Natural killer cell (primary cell): ENCODE measurements around the gene CD226. TPM values are rescaled to one million over a fixed set of nuclear protein-coding genes. Genes with fewer than 3 reads are reported as not detected.

Experiments used
- ATAC-seq, 3 donors: fragments of 150-1000 bp in 2 of 3; fragments of 200-7000 bp in 1 of 3; cut with Tn5 transposase; 1 replicate in 1 of 3; 2 replicates in 2 of 3; pipeline ENCODE4 v1.10.0; 2021; ENCODE audit warnings: mild to moderate bottlenecking in 2 of 3, moderate library complexity in 2 of 3
- DNase-seq, 2 donors: peaks; one replicate each; pipeline versions ENCODE4 v3.0.0 to v3.0.0-alpha.2; 2013 to 2021; ENCODE audit warnings: mixed read lengths in 1 of 2
- H3K27ac ChIP-seq: one replicate; pipeline ENCODE4 v1.5.1; 2013; ENCODE audit warnings: mild to moderate bottlenecking, low read length
- H3K27me3 ChIP-seq: one replicate; pipeline ENCODE4 v1.6.1; 2013; ENCODE audit warnings: low read length; ENCODE audit not compliant: control insufficient read depth, insufficient read depth
- H3K36me3 ChIP-seq: one replicate; pipeline ENCODE4 v1.6.1; 2013; ENCODE audit warnings: low read length; ENCODE audit not compliant: control insufficient read depth, insufficient read depth
- H3K4me1 ChIP-seq: one replicate; pipeline ENCODE4 v1.6.1; 2013; ENCODE audit warnings: low read length; ENCODE audit not compliant: control insufficient read depth, insufficient read depth
- H3K4me3 ChIP-seq: one replicate; pipeline ENCODE4 v1.5.1; 2013; ENCODE audit warnings: low read length
- H3K9me3 ChIP-seq: one replicate; pipeline ENCODE4 v1.6.1; 2013; ENCODE audit warnings: low read length; ENCODE audit not compliant: control insufficient read depth, insufficient read depth
- H3K27ac Mint-ChIP-seq, 2 donors: one replicate each; pipeline ENCODE4 v1.8.0; 2022; ENCODE audit warnings: mild to moderate bottlenecking in 2 of 2, mixed read lengths in 2 of 2, moderate library complexity in 1 of 2
- H3K27me3 Mint-ChIP-seq, 2 donors: one replicate each; pipeline ENCODE4 v1.8.0; 2022; ENCODE audit warnings: low read depth in 2 of 2, mixed read lengths in 2 of 2
- H3K36me3 Mint-ChIP-seq: one replicate; pipeline ENCODE4 v1.8.0; 2022; ENCODE audit warnings: mixed read lengths
- H3K4me1 Mint-ChIP-seq, 2 donors: one replicate each; pipeline ENCODE4 v1.8.0; 2022; ENCODE audit warnings: mixed read lengths in 2 of 2
- H3K4me3 Mint-ChIP-seq: one replicate; pipeline ENCODE4 v1.8.0; 2022; ENCODE audit warnings: mild to moderate bottlenecking, moderate library complexity, mixed read lengths
- H3K9me3 Mint-ChIP-seq, 2 donors: one replicate each; pipeline ENCODE4 v1.8.0; 2022; ENCODE audit warnings: mixed read lengths in 2 of 2
- WGBS: methylation state at CpG from one replicate; pipeline ENCODE4 v1.1.7; 2013; ENCODE audit warnings: missing lambda C conversion rate; ENCODE audit not compliant: insufficient coverage; 5-methylcytosine and 5-hydroxymethylcytosine counted together
- intact Hi-C: fragments of 100-400 bp; cut with micrococcal nuclease; formaldehyde crosslinking; loops from one replicate; pipeline ENCODE4 v1.14.2; 2022
- total RNA-seq, 4 donors: library from RNA; stranded (reverse); fragments of 120-200 nt in 1 of 4; gene quantifications; one replicate each; pipeline versions ENCODE4 v1.2.3 to v1.2.4, GENCODE V29; 2013 to 2022
- TF ChIP-seq, protein P1 (sequence below): fragments of 200-600 bp; IDR thresholded peaks from one replicate; pipeline ENCODE4 v1.8.0; 2022; ENCODE audit warnings: antibody characterized with exemption

CD226 gene
- total RNA-seq, 3 donors from 2014 or later (not counting 1 experiment from before 2014, with no cell fraction given) = 151 to 178 (median 162) TPM

DNA sequence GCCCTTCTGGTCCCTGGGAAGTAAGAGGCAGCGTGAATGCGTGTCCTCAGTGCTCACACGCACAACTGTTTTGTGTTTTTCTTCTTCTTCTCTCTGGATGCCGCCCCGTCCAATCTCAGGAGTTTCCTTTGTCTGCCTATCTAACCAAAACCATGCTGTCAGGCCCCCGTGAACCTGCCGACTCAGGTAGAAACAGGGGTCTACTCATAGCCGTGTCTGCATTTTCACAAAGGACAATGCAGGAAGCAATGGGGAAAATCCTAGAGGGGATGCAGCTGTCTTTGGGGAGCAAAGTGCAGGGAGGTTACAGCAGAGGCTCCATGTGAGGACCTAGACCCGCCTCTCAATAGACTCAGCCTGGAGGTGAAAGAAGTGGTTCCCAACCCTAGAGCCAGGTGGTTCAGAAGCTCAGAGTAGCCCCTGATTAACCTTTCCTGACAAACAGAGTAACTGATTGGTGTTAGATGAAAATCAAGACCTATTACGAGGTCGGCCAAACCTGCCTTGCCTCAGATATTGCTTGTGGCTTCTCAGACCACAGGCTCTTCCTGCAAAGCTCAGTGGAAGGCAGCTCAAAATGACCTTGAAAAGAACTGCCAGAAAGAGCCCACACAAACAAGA is 49.3 kb downstream of the CD226 start:
- peaks cover 15% of the 10 kb centered on the region for H3K36me3 Mint-ChIP-seq
- H3K27ac Mint-ChIP-seq = peak overlapping the region; percentile 75 to 93
- peak; percentile 26 to 64 for DNase-seq
- intact Hi-C loops = no loop called here
- TF ChIP-seq, protein P1, sequence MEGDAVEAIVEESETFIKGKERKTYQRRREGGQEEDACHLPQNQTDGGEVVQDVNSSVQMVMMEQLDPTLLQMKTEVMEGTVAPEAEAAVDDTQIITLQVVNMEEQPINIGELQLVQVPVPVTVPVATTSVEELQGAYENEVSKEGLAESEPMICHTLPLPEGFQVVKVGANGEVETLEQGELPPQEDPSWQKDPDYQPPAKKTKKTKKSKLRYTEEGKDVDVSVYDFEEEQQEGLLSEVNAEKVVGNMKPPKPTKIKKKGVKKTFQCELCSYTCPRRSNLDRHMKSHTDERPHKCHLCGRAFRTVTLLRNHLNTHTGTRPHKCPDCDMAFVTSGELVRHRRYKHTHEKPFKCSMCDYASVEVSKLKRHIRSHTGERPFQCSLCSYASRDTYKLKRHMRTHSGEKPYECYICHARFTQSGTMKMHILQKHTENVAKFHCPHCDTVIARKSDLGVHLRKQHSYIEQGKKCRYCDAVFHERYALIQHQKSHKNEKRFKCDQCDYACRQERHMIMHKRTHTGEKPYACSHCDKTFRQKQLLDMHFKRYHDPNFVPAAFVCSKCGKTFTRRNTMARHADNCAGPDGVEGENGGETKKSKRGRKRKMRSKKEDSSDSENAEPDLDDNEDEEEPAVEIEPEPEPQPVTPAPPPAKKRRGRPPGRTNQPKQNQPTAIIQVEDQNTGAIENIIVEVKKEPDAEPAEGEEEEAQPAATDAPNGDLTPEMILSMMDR = no peak
- Histone ChIP-seq H3K4me1 (peaks cover 46% of the 10 kb centered on the region), H3K27ac (peak overlapping the region; percentile 92), H3K9me3 (no peaks in the 10 kb centered on the region), H3K36me3 (peaks cover 25% of the 10 kb centered on the region), H3K4me3 (peak overlapping the region; percentile 33), H3K27me3 (no peaks in the 10 kb centered on the region)
- 20% methylated on average over 11 of the region's 11 CpGs for WGBS
- no peaks in the 10 kb centered on the region for H3K27me3 Mint-ChIP-seq
- H3K4me3 Mint-ChIP-seq = peak overlapping the region; percentile 94
- peaks cover 0 to 2% of the 10 kb centered on the region in 2 donors for H3K9me3 Mint-ChIP-seq
- peaks cover 63 to 76% of the 10 kb centered on the region in 2 donors for H3K4me1 Mint-ChIP-seq
- ATAC-seq = peak; percentile 9 to 31 (median 23)

DNA sequence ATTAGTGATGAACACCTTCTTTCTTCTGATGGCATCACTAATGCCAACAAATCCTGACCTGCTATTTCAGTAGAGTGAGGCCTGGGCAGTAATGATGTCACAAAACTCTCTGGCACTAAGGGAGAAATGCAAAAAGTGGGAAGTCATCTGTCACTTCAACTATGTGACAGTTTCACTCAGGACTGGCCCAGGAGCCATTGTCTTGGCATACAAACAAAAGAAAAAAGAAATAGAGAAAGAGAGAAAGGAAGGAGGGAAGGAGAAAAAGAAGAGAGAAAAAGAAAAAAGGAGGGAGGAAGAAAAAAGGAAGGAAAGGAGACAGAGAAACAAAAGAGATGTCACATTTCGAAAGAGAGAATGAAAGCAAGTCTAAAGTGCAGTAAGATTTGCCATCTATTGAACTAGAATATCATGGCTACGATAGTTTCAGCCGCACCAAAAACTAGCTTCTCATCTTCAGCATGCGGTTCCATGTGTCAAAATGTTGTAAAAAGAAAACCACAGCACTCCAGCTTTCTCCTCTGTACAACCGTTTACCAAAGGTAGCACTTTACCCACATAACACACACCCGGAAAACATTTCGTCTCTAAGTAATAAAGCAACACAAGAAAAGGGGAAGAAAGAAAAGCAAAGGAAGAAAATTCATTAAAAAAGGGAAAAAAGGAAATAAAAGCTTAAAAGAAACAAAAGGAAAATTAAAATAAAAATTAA is 50.1 kb downstream of the CD226 start:
- peaks cover 20% of the 10 kb centered on the region for H3K36me3 ChIP-seq
- no peaks in the 10 kb centered on the region for H3K27me3 ChIP-seq
- H3K4me1 ChIP-seq = peaks cover 46% of the 10 kb centered on the region
- TF ChIP-seq, protein P1 = no peak
- ATAC-seq = peak; percentile 27 to 53 (median 46)
- WGBS = 14% methylated on average over 4 of the region's 7 CpGs
- peak in 1 of 2 donors; percentile 80 for DNase-seq
- Mint-ChIP-seq H3K9me3 (peaks cover 0 to 2% of the 10 kb centered on the region in 2 donors), H3K27ac (peak overlapping the region; percentile 75 to 93), H3K4me1 (peaks cover 62 to 76% of the 10 kb centered on the region in 2 donors), H3K27me3 (no peaks in the 10 kb centered on the region), H3K4me3 (peak overlapping the region; percentile 94), H3K36me3 (peaks cover 16% of the 10 kb centered on the region)
- H3K9me3 ChIP-seq = no peaks in the 10 kb centered on the region
- peak overlapping the region; percentile 92 for H3K27ac ChIP-seq
- peak overlapping the region; percentile 33 for H3K4me3 ChIP-seq
- intact Hi-C loops = loop anchor here (2.0 kb wide), 1 partner anchor 173 kb away; no protein-coding TSS in a partner anchor

DNA sequence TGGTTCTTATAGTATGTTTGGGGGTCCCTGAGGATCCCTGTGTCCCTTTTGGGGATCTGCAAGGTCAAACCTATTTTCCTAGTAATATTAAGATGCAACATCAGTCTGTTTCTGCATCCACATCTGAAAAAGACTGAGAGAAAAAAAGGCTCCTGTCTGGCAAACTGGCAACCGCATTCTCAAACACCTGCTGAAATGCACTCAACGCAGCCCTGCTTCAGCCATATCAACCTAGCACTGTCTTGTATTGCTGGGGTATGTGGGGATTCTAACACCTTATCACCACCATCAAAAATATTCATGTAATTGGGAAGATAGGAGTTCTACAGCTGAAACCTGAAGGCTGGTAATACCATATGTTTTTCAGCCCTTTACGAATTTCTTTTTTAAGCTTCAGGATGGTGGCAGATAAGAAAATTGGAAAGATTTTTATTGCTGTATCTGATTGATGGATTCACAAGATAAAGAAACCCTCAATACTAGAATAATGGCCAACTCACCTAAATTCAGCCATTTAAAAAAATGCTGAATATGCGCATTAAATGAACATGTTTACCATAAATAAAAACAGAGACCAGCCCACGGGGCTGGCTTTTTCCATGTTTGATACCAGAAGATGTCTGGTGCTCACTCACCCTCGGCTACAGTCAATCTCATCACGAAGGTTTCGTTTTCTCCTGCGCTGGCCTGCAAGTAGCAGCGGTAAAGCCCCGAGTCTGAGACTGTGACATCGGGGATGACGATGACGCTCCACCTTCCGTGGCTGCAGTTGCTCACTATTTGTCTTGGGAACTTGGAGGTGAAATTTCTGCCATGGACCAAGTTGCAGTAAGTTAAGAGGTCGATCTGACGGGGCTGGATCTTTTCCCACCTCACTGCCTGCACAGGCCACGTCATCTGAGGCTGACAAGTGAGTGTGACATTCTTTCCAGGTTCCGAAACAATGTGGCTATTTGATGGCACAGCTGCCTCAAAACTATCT is 52.3 kb downstream of the CD226 start:
- Histone ChIP-seq H3K27me3 (no peaks in the 10 kb centered on the region), H3K36me3 (peaks cover 18% of the 10 kb centered on the region), H3K9me3 (no peaks in the 10 kb centered on the region), H3K4me1 (peaks cover 50% of the 10 kb centered on the region), H3K4me3 (peak overlapping the region; percentile 9), H3K27ac (peak overlapping the region; percentile 92)
- H3K27me3 Mint-ChIP-seq = no peaks in the 10 kb centered on the region
- peak; percentile 14 to 65 (median 25) for ATAC-seq
- WGBS = 75% methylated on average over 17 of the region's 19 CpGs
- H3K4me3 Mint-ChIP-seq = peak overlapping the region; percentile 94
- peaks cover 77 to 79% of the 10 kb centered on the region in 2 donors for H3K4me1 Mint-ChIP-seq
- H3K36me3 Mint-ChIP-seq = peaks cover 21% of the 10 kb centered on the region
- peaks cover 0 to 2% of the 10 kb centered on the region in 2 donors for H3K9me3 Mint-ChIP-seq
- DNase-seq = peak; percentile 26 to 81
- peak overlapping the region; percentile 75 to 93 for H3K27ac Mint-ChIP-seq
- TF ChIP-seq, protein P1 = no peak
- intact Hi-C loops = loop anchor here (1.0 to 2.0 kb wide), 3 partner anchors 19 to 175 kb away; no protein-coding TSS in a partner anchor
